ENCODE measurements around the gene SLC22A4.

The SLC22A4 gene

GRCh38 chr5:132344775-132345514 lies 50.8 kb downstream of the SLC22A4 start:
- no peak for DNase-seq

- no peak for DNase-seq
Observed at GRCh38 chr5:132353486-132353995, 59.3 kb downstream of the SLC22A4 start.

GRCh38 chr5:132354381-132355139 lies 60.4 kb downstream of the SLC22A4 start:
- peak; percentile 69 to 77 for DNase-seq

- no peak for DNase-seq
Observed at GRCh38 chr5:132355140-132355765, 61.1 kb downstream of the SLC22A4 start.

GRCh38 chr5:132358775-132359174 lies 64.6 kb downstream of the SLC22A4 start:
- DNase-seq, result no peak

- DNase-seq, result no peak
Observed at GRCh38 chr5:132362086-132362485, 67.9 kb downstream of the SLC22A4 start.

- no peak for DNase-seq
Observed at GRCh38 chr5:132363431-132364112, 69.4 kb downstream of the SLC22A4 start.

GRCh38 chr5:132364319-132364718 lies 70.1 kb downstream of the SLC22A4 start:
- peak; percentile 64 to 80 for DNase-seq

DNA sequence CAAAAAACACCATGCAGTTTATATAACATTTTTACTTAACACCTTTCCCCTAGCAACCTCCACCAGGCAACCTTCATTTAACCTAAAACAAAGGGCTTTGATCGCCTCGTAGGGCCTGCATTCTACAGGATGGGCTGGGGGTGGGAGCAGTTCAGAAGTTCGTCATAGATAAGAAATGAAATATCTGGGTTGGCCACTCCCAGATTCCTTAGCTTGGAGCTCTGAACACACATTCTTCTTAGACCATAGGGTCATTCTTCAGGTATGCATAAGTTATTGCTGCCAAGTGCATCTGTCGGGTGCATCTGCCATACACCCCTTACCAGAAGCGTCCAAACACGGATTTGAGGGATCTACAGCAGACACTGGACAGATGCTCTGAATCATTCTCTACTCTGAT lies 71.0 kb downstream of the SLC22A4 start:
- DNase-seq, result no peak

- DNase-seq, result no peak
Observed at GRCh38 chr5:132368186-132368585, 74.0 kb downstream of the SLC22A4 start.

- peak in 1 of 2 experiments; percentile 40 for DNase-seq
Observed at GRCh38 chr5:132369007-132369473, 74.8 kb downstream of the SLC22A4 start.

DNA sequence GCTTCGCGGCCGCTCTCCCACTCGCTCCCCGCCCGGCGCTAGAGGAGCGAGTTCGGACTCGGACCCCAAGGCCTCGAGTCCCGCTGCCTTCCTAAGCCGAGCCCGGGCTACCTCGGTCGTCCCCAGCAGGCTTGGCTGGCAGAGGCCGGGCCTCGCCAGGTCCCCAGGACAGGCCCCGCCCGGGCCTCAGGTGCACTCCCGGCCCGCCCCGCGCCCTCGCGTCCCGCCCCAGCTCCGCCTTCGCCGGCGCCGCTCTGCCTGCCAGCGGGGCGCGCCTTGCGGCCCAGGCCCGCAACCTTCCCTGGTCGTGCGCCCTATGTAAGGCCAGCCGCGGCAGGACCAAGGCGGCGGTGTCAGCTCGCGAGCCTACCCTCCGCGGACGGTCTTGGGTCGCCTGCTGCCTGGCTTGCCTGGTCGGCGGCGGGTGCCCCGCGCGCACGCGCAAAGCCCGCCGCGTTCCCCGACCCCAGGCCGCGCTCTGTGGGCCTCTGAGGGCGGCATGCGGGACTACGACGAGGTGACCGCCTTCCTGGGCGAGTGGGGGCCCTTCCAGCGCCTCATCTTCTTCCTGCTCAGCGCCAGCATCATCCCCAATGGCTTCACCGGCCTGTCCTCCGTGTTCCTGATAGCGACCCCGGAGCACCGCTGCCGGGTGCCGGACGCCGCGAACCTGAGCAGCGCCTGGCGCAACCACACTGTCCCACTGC lies 75.4 kb downstream of the SLC22A4 start, which contains the start of gene SLC22A5:
SLC22A5 (plus strand) TSS at position 237 of the 707 bp plus-strand sequence; CDS start at position 500, 263 bp downstream.
- DNase-seq, result peak; percentile 33 to 40

- no peak for DNase-seq
Observed at GRCh38 chr5:132370181-132370970, 76.2 kb downstream of the SLC22A4 start.

DNA sequence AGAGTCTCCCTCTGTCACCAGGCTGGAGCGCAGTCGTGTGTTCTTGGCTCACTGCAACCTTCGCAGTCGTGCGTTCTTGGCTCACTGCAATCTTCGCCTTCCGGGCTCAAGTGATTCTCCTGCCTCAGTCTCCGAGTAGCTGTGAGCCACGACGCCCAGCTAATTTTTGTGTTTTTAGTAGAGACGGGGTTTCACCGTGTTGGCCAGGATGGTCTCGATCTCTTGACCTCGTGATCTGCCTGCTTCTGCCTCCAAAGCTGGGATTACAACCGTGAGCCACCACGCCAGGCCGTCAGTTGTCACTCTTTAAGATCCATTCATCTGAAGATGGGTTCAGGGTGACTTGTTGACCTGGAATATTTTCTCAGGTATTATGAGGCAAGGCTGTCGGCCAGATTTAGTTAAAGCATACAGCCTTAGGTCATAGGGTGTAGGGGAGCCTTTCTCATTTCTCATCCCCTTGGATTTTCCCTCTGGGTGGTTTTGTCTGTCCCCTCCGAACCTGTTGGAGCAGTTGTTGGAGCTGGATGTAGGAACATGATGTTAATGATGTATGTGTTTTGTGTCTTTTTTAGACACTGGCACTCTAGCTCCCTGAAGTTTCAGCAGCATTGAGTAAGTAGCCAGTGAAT lies 76.9 kb downstream of the SLC22A4 start:
- no peak for DNase-seq

DNA sequence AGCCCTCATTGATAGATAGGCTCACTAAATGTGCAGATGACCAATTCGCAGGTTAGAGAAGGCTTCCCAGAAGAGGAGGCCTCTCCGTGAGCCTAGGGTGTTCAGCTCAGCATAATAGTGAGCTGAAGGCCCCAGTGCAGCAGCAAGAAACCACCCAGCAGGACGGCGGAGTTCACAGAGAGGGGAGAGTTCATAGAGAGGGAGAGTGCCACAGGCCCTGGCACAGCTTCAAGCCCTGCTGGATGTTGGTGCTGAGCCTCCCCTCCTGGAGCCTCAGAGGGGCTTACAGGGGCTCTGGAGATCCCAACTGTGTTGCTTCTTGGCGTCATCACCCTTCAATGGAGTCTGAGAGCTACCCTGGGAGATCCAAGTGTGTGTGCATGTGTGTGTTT lies 77.4 kb downstream of the SLC22A4 start:
- no peak for DNase-seq

DNA sequence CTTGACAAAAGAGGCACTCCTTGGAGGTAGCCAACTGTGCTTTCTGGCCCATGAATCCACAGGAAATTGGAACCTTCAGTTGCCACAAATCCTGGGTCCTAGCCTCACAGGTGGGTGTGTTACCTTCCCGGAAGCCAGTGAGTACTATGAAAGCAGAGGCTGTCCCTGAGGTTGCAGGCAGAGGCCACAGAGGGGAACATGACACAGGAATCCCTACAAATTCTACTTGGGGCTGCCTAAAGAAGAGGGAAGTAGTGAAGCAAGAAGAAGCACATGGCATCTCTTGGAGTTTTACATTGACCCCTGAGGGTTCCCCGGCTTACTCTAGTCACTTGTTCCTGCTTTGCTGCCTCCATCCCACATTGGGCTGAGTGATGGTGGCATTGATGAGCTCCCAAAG lies 77.9 kb downstream of the SLC22A4 start:
- DNase-seq, result peak; percentile 62 to 69

DNA sequence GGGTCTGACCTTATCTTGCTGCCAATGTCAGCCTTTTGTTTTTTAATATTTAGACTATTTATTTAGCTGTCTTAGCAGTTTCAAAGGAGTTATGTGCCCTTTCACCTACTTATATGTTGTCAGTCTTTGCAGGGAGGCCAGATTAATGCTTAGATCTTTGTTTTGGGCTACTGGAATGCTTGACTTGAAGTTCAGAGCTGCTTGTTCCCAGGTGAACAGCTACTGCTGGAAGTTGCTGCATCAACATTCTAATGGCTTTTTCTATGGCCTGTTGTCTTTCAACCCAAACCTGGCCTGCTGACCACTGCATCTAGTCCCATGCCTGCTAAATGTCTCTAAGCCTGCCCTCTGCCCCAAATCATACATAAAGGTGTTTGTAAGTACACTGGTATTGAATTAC lies 78.3 kb downstream of the SLC22A4 start:
- DNase-seq, result no peak

DNA sequence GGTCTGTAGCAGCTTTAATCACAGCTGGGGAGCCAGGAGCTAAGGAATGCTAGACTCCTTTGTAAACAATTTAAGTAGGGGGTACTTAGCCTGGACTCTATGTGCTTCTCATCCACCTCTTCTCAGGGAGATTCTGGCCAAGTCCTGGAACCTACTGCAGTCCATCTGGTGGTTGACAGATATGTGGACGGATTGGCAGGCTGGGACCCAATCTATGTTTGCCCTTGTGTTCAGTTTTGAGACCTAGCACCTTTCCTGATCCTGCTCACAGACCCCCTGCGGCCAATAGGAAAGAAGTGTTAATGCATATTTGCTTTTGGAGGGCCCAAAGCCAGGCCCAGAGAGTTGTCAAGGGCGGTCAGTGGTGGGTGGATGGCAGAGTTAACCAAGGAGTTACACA lies 81.8 kb downstream of the SLC22A4 start:
- DNase-seq, result no peak

- DNase-seq, result no peak
Observed at GRCh38 chr5:132376694-132377641, 82.8 kb downstream of the SLC22A4 start.

DNA sequence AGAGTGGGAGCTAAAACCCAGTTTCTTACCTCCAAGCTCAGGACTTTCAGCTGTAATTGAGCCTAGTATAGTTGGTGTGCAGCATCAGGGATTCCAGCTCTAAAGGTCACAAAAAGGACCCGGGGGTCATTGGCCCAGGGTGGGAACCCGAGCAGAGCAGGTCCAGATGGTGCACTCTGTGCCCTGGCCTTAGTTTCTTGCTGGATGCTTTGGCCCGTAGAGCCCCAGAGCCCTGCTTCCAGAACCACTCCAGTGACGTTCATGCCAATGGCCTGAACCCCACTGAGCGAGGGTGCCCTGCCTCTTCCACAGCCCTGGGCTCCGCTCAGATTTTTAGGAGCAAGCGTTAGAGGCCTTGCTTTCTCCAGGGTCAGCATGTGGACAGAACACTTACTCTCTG lies 83.5 kb downstream of the SLC22A4 start:
- no peak for DNase-seq

Data from AML-193 (cell line).